GM21390 (cell line): ENCODE data around the gene GPC6.

Experiments used
- ATAC-seq: cut with Tn5 transposase; IDR thresholded peaks from one replicate; pipeline ENCODE4 v1.9.1; 2021; ENCODE audit not compliant: unreplicated experiment

The GPC6 gene

DNA sequence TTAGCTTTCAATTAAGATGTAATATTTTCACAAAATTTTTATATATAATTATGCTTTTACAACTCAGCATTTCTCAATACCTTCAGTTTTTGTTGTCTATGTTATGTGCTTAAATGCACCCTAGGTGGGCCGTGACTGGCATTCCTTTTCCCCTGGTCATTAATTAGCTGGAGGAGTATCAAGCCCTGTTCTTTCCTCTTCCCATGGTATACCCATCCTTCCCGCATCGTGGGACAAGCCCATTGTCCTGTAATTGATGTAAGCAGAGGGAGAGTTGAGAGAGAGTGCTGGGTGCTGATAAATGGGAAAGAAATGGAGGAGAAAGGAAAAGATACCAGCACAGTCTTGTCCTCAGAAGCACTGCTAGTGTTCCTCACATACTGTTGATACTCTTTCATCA, 591.7 kb downstream of the GPC6 start:
- no peak for ATAC-seq

- ATAC-seq, result no peak
Observed at GRCh38 chr13:93819331-93819890, 592.8 kb downstream of the GPC6 start.

- no peak for ATAC-seq
Observed at GRCh38 chr13:93824286-93824685, 597.7 kb downstream of the GPC6 start.

DNA sequence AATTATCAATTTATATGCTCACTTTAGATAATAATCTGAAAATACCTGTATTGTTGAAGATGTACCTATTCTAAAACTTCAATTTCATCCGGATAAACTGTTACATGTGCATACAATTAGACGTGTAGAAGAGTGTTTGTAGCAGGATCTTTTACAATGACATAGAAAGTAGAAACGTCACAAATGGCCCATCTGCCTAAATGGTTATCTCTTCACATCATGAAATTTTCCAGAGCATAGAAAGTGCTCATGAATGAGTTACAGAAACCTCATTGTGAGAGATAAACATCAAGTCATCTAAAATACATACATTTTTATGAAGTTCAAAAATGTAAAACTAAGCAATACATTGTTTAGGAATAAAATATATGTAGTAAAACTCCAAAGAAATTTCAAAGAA, 607.4 kb downstream of the GPC6 start:
- ATAC-seq, result no peak

- no peak for ATAC-seq
Observed at GRCh38 chr13:93843082-93843481, 616.5 kb downstream of the GPC6 start.

DNA sequence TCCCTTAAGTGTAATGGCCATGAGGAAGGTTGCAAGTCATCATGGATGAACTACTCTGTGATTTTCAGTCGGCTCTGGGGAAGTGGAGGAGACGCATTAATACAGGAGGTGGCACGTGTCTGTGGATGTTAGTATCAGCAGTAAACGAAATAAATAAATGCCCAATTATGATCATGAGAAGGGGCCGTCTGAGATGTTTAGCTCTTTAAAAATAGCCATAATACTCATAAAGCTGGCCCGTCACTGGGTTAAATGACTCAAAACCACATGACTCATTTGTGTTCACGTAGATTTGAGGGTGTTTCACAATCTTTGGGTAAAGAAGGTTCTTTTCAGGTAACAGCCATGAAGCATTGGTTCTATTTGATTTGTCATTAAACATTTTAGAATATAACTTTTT, 620.6 kb downstream of the GPC6 start:
- ATAC-seq, result no peak

- ATAC-seq, result no peak
Observed at GRCh38 chr13:93848247-93848646, 621.6 kb downstream of the GPC6 start.

DNA sequence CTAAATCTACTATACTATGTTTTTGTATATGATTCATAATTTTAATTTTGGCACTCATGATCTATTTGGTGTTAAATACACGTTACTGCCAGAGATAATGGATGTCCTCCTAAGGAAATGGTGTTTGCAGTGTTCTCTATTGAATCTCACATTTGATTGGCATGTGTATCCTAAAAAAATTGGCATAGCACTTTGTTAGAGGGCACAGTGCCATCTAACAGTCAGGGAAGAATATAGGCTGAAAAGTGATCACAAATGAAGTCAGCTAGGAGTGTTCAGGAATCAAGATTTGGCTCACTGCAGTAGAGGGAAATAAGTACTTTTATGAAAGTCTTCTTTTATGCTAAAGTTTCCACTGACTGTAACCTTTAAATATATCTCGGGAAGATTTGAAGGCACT, 624.6 kb downstream of the GPC6 start:
- no peak for ATAC-seq

DNA sequence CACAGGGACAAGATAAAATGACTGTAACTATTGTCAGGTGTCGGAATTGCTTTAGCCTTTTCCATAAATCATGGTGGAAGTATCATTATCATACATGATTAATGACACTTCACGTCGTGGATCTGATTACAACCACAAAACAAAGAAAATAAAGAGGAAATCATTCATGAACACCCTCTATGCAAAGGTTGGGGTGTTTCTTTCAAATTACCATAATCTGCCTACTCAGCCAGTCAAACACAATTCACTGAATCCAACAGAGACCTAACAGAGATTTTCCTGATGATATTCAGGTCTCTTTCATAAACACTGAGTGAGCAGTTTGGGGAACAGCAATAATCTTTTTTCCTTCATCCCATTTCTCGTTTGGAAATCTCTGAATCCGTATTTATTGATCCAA, 627.3 kb downstream of the GPC6 start:
- no peak for ATAC-seq

- ATAC-seq, result no peak
Observed at GRCh38 chr13:93857126-93857525, 630.5 kb downstream of the GPC6 start.

DNA sequence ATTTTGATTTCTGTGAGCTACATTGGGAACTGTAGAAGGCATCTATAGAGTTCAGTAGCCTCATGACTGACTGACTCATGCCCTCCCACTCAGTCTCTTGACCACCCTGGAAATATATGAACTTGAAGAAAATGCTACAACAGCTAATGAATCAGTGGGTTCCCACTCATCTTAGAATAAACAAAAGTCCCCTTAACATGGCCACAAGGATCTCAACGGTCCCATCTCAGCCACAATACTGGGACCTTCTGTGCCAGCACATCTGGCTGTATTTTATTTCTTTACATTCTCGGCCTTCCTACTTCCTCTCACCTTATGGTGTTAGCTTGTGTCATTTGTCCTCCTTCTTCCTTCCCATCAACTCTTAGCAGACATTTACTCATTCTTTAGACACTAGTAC, 633.1 kb downstream of the GPC6 start:
- ATAC-seq, result no peak

- ATAC-seq, result no peak
Observed at GRCh38 chr13:93861818-93862217, 635.2 kb downstream of the GPC6 start.

- no peak for ATAC-seq
Observed at GRCh38 chr13:93862259-93862658, 635.7 kb downstream of the GPC6 start.

GRCh38 chr13:93865235-93865634, 638.6 kb downstream of the GPC6 start:
- ATAC-seq, result no peak

DNA sequence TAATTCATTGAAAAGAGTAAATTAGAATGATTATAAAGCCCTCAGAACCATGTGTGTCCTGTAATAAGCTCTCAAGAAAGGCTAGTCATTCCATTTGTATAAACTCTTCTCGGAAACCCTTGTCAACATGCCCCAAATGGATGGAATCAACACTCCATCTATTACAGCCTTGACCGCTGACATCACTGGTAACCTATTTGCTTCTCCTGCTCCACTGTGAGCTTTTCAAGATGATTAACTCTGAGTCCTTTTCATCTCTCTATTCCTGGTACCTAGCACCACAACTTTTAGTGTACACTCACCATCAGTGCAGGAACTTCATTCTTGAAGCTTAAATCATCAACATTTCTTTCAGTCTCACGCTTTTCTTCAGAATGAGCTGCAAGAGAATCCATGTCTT, 640.9 kb downstream of the GPC6 start:
- no peak for ATAC-seq

DNA sequence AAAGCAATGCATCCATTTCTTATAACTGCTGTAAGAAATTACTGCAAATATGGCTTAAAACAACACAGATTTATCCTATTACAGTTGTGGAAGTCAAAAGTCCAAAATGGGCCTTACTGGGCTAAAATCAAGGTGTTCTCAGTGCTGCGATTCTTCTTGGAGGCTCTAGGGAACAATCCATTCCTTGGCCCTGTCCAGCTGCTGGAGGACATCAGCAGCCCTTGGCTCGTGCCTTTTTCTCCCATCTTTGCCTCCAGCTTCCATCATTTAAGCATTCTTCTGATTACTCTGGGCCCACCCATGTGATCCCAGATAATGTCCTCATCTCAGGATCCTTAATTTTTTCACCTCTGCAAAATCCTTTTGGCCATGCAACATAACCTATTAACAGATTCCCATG, 645.8 kb downstream of the GPC6 start:
- ATAC-seq, result no peak

GRCh38 chr13:93872786-93873347, 646.3 kb downstream of the GPC6 start:
- no peak for ATAC-seq

GRCh38 chr13:93875547-93875946, 648.9 kb downstream of the GPC6 start:
- ATAC-seq, result no peak

GRCh38 chr13:93876236-93876635, 649.6 kb downstream of the GPC6 start:
- no peak for ATAC-seq

DNA sequence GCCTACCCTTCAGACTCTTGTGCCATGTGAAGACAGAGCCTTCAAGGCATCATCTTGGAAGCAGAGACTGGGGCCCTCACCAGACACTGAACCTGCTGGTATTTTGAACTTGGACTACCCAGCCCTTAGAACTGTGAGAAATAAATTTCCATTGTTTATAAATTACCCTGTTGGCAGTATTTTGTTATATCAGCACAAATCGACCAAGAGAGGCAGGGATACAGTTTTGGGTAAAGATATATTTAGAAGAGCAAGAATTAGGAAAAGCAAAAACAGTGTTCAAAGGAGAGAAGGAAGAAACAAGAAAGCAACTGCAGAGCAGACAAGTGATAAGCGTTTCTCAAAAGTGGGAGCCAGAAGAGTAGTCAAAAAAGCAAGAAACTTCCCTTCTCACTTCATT, 652.1 kb downstream of the GPC6 start:
- no peak for ATAC-seq

DNA sequence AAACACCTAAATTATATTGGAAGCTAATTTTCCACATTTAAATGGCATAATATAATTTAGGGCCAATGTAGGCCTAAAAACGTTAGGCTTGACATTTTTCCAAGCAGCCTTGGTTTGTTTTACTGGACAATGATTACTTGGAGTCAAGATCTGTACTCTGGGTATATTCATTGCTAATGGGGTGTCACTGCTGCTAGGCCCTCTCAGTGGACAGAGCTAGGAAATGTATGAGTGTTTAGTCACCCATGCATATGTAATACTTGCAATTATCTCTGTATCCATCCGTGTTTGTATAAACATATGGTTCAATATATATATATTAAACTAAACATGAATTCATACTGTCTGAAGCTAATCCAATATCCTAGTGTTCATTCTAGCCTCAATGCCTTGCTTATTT, 654.8 kb downstream of the GPC6 start:
- no peak for ATAC-seq

- ATAC-seq, result no peak
Observed at GRCh38 chr13:93882086-93882651, 655.6 kb downstream of the GPC6 start.

DNA sequence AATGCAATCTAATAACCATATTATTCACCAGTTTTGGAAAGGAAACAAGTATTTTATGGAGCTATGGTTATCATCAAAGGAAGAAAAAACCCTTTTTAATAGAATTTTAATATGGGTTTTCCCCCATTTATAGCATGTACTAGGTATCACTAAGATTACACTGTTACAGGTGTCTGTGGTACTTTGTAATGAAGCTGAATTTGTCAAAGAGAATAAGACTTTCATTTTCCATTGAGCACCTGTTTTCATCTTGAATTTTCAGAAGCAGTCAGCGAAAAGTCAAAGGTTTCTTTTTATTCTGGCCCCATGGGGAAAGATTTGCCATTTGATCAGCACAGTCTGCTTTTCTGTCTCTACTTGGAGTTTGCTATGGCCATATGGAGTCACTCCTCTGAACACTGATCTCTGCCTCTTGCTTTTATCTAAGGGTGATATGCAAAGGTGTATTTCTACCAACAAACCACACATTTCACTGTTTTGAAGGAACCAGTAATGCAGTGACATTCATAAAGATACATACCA, 662.9 kb downstream of the GPC6 start:
- no peak for ATAC-seq
